ENCODE results near the gene KCNT2.
"Not testable (repeated sequence)": the region's sequence is repeated elsewhere in the genome, so short reads cannot be mapped to it uniquely, and the experiment has no call there.

KCNT2 gene

GRCh38 chr1:196302981-196303380 is 305.3 kb downstream of the KCNT2 start:
- DNase-seq (ENCODE audit: low read depth, low spot score) = no peak
- CTCF ChIA-PET = interaction anchor here (2.0 kb wide), 1 partner anchor 154 kb away, joined by 6 read pairs; no protein-coding TSS in a partner anchor
- POLR2A ChIA-PET = no interaction called here
- no peak for TF ChIP-seq CTCF (IDR thresholded peaks at IDR 0.05; ENCODE audit: insufficient read depth, low read length, missing control alignments)
- H3K4me3 ChIP-seq (ENCODE audit: low read depth, low read length) = no peak overlapping the region

- CTCF ChIA-PET = interaction anchor here (2.0 kb wide), 1 partner anchor 153 kb away, joined by 6 read pairs; no protein-coding TSS in a partner anchor
- no peak for DNase-seq (ENCODE audit: low read depth, low spot score)
- H3K4me3 ChIP-seq (ENCODE audit: low read depth, low read length) = no peak overlapping the region
- no peak for TF ChIP-seq CTCF (IDR thresholded peaks at IDR 0.05; ENCODE audit: insufficient read depth, low read length, missing control alignments)
- POLR2A ChIA-PET = no interaction called here
Measured at GRCh38 chr1:196302420-196302819, 305.8 kb downstream of the KCNT2 start.

- ChIA-PET CTCF (interaction anchor here (1.0 kb wide), 1 partner anchor 146 kb away, joined by 4 read pairs; no protein-coding TSS in a partner anchor), POLR2A (no interaction called here)
- no peak for DNase-seq (ENCODE audit: low read depth, low spot score)
- no peak for TF ChIP-seq CTCF (IDR thresholded peaks at IDR 0.05; ENCODE audit: insufficient read depth, low read length, missing control alignments)
- no peak overlapping the region for H3K4me3 ChIP-seq (ENCODE audit: low read depth, low read length)
Measured at GRCh38 chr1:196295766-196296165, 312.5 kb downstream of the KCNT2 start.

GRCh38 chr1:196278816-196279215 is 329.4 kb downstream of the KCNT2 start:
- DNase-seq (ENCODE audit: low read depth, low spot score) = no peak
- CTCF ChIA-PET = no interaction called here
- no peak overlapping the region for H3K4me3 ChIP-seq (ENCODE audit: low read depth, low read length)
- TF ChIP-seq CTCF (IDR thresholded peaks at IDR 0.05; ENCODE audit: insufficient read depth, low read length, missing control alignments) = no peak
- POLR2A ChIA-PET = no interaction called here

GRCh38 chr1:196277860-196278259 is 330.4 kb downstream of the KCNT2 start:
- no peak for DNase-seq (ENCODE audit: low read depth, low spot score)
- TF ChIP-seq CTCF (IDR thresholded peaks at IDR 0.05; ENCODE audit: insufficient read depth, low read length, missing control alignments) = no peak
- CTCF ChIA-PET = no interaction called here
- no peak overlapping the region for H3K4me3 ChIP-seq (ENCODE audit: low read depth, low read length)
- POLR2A ChIA-PET = no interaction called here

GRCh38 chr1:196271212-196271947 is 336.9 kb downstream of the KCNT2 start:
- H3K4me3 ChIP-seq (ENCODE audit: low read depth, low read length) = no peak overlapping the region

GRCh38 chr1:196263086-196263485 is 345.2 kb downstream of the KCNT2 start:
- POLR2A ChIA-PET = not testable (repeated sequence)

More at GRCh38 chr1:196271212-196271947, 336.9 kb downstream of the KCNT2 start:
- no peak for TF ChIP-seq CTCF (IDR thresholded peaks at IDR 0.05; ENCODE audit: insufficient read depth, low read length, missing control alignments)
- POLR2A ChIA-PET = no interaction called here
- CTCF ChIA-PET = no interaction called here
- DNase-seq (ENCODE audit: low read depth, low spot score) = no peak

More at GRCh38 chr1:196263086-196263485, 345.2 kb downstream of the KCNT2 start:
- DNase-seq (ENCODE audit: low read depth, low spot score); H3K4me3 ChIP-seq (ENCODE audit: low read depth, low read length); CTCF ChIA-PET: not testable (repeated sequence)
